GM18499 (cell line): ENCODE data around the gene IFITM5.

Source experiments
- ATAC-seq: cut with Tn5 transposase; IDR thresholded peaks from one replicate; pipeline ENCODE4 v1.9.1; 2021; ENCODE audit warnings: moderate number of reproducible peaks; ENCODE audit not compliant: insufficient read depth, unreplicated experiment

Gene IFITM5

GRCh38 chr11:249062-249461 lies 50.3 kb downstream of the IFITM5 start:
- ATAC-seq, result no peak
